HG03066 (cell line): Measurements from ENCODE around the gene ORM2.

Experiments
- ATAC-seq: cut with Tn5 transposase; IDR thresholded peaks from one replicate; pipeline ENCODE4 v1.9.1; 2021; ENCODE audit warnings: low read depth; ENCODE audit not compliant: unreplicated experiment

ORM2 gene

DNA sequence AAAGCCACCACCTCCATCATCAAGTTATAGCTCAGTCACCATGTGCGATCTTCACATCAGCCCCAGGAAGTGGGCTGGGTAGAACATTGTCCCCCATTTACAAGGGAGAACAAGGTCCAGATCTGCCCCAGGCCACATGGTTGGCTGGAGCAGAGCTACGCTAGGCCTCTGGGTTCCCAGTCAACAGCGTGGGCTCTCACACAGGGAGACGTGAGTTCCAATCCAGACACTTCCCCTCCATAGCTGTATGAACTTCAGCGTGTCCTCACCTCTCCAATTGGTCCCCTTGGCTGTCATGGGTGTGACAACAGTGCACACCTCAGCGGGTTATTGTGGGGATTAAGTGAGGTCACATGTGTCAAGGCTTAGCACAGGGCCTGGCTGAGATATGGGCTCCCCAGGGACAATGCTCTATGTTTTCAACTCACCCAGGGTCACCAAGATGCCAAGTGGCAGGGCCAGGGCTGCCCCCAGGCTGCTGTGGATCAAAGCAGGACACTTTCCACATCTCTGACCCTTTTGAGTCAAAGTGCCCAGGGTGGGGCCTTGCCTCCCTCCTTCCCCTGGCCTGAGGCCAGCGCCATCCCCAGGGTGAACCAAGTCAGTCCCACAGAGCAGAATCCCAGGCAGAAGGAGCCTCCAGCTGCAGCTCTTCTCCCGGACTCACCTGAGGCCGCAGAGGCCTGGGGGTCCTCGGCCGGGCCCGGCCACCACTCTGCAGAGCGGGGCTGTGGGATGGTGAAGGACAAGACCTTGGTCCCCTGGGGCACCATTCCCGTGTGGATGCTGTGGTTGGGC, 38.3 kb downstream of the ORM2 start:
- ATAC-seq, result no peak

DNA sequence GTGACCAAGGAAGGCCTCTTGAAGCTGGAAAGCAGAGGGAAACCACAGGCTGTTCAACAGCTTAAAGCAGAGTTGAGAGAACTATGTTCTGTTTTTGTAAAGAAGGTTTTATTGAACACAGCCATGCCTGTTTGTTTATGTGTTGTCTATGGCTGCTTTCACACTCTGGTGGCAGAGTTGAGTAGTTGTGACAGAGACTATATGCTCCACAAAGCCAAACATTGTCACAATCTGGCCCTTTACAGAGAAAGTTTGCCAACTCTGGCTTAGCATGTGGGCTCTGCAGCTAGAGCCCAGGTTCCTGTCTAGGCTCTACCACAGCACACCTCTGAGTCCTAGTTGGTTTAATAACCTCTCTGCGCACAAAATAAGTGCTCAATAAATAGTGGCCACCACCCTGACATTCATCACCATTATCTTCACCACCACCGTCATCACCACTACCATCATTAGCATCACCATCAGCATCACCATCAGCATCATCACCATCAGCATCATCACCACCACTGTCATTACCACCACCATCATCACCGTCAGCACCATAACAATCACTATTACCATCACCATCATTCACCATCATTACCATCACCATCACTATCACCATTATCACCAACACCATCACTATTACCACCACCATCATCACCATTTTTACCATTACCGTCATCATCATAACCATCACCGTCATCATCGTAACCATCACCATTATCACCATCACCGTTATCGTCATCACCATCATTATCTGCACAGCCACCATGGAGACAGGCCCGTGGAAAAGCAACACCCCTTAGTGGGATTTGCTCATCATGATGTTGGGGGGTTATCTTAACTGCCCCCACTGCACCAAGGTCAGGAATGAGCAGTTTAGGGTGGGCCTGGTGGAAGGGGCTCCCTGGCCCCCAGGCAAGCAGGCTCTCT, 39.8 kb downstream of the ORM2 start:
- no peak for ATAC-seq

DNA sequence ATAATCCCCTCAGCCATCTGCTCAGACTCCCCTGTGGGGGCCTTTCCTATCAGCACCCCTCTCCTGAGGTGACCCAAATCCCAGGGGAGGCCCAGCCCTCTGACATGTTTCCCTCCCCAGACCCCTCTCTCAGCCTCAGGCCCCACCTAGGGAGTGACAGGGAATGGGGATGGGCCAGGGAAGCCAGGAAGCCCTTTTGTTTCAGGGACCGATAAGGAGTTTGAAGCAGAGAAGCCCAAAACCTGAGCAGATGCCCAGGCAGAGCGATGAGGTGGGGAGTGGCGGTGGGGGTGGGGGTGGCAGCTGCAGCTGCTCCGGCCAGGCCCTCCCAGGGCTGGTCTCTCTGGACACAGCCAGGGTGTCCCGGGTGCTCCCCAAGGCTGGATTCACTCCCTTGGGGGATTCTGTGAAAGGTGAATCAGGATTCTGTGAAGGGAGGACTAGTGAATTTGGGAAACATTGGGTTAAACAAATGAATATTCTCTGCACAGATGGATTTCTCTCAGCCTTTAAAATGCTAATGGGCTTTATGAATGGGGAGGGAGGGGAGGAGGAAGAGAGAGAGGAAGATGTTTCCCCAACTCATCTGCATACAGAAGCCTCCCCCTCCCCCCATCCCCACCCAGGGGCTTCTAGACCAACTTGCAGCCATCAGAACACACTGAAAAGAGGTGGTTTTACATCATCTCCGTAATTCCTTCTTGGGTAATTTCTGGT, 40.7 kb downstream of the ORM2 start:
- ATAC-seq, result no peak

DNA sequence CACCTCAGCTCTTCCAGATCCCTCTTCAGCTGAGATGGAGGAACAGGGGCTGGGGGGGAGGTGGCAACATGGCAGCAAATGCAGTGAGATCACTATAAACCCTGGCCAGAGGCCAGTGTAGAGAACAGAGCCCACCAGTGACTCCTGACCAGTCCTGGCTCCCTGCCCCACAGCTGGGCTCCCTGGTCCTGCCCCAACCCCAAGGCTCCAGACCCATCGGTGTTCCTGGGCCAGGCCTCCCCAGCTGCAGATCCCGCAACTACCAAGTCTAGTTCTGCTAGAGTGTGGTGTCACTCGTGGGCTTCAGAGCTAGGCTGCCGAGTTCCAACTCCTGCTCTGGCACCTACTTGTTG, 41.3 kb downstream of the ORM2 start:
- ATAC-seq, result no peak

DNA sequence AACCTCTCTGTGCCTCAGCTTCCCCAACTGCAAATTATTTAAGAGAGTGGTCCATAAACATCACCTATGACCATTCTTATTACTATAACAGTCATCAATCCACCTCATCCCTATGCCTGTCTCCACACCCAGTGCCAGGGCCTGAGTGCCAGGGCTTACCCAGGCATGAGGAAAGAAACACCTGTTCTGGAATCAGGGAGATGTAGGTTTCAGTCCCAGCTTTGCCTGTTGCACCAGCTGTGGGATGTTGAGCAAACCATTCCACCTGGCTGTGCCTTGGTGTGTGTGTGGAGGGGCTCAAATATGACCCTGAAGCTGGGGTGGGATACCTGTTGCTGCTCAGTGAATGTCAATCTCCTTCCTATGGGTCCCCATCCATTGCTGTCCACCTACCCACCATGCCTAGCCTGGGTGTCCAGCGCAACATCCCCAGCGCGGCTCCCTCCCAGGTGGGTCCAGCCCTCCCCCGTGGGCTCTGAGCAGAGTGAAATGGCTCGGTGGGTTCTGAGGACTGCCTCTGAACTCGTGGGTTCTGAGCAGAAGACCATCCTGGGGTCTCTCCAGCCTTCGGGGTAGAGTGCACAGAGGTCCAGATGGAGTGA, 41.8 kb downstream of the ORM2 start:
- ATAC-seq, result no peak

DNA sequence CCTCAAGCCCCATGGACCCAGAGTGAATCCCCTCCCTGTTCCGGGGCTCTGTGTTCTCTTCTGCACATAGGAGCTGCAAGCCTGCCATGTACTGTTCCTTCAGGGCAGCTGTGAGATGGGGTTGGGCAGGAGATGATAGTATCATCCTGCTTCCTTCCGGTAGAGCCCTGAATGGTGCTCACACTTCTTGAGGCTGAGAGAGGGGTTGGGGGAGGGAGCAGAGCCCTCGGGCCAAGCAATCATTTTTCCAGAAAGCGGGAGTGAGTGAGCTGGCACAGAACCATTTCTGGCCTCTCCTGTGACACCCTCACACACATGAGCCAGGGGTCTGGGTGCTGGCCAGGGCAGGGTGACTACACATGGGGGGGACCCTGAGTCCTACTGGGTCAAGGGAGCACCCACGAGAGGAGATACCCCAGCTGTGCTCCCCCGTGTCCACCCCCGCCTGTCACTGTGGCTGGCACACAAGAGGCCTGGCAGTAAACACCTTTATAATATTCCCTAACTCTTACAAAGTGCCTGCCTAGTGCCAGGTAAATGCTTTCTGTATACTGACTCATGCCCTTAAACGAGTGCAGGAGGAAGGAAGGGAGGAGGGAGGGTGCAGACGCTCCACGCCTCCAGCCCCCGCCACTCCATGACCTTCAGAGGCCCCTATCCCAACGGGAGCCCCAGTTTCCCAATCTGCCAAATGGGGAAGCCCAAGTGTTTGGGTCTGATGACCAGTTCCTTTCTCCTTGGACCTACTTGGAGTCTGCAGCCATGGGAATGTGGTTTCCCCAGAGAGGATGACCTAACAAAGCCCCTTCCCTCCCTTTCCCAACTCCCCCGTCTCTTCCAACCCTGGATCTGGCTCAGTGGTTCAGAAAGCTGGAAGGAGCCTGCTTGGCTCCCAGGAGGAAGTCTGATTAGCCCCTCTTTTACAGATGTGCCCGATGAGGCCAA, 42.6 kb downstream of the ORM2 start:
- peak; percentile 35 for ATAC-seq

DNA sequence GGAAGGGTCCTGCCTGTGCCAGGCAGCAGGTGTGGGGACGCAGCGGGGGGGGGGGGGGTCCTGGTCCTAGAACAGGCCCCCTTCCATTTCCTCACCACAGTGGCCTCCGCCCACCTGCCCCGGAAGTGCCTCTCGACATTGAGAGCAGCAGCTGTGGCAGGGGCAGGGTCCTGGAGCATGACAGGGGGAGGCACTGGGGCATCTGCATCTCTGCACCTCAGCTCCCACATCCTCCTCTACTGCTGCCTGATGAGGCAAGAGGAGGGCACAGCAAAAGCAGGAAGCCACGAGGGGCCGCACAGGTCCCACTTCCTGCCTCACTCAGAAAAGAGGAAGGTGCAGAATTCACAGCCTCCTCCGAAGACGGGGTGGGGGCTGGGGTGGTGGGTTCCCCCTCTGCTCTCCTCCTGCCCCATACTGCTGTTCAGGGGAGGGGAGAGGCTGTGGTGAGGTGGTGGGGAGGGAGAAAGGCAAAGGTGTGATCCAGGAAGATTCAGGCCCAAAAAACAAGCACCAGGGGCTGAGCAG, 43.3 kb downstream of the ORM2 start:
- ATAC-seq, result peak; percentile 91

DNA sequence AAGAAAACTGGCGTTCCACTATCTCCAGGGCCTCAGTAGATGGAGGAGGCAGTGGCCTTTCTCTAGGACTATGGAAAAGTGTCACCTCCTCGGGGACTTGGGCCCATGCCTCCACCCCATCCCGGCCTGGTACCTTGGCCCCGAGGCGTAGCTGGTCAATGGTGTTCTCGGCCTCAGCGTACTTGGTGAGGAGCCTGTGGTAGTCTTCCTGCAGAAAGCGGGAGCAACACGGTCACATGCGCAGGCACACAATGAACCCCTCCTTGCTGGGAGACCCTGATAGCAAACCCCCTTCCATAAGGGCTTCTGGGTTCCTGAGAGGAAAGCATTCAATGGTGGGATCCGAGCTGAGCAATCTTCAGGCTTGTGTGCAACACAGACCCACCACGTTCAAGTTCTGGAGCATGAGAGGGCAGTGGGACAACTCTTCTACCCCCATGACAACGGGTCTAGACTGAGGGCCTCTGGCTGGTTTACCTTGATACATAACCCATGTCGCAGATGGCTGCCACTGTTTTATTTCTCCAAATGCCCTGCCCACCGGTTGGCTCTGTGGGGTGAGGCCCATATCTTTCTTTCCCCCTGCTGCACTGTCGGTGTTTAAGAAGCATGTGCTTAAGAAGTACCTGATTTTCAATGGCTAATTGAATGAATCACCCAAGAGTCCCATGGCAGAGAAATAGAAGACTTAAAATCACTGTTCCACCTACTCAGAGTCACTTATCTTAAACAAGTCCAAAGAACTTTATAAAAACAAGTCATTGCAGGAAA, 44.5 kb downstream of the ORM2 start:
- ATAC-seq, result no peak

DNA sequence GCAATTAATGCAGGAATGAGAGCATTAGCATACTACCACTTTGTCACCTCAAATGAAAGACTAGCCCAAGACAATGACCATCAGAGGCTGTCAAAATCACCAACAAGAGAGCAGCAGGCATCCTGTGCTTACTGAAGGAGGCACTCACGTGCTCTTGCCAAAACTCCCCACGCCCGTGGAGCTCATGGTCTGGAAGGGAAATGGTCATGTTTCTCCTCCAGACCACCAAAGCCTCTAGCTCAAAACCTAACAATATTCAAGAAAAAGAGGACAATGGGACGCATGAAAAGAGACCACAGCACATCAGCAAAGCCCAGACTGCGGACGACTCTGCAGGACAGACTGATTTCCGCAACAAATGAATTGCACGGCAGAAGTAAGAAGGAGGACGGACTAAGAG, 45.3 kb downstream of the ORM2 start:
- no peak for ATAC-seq

DNA sequence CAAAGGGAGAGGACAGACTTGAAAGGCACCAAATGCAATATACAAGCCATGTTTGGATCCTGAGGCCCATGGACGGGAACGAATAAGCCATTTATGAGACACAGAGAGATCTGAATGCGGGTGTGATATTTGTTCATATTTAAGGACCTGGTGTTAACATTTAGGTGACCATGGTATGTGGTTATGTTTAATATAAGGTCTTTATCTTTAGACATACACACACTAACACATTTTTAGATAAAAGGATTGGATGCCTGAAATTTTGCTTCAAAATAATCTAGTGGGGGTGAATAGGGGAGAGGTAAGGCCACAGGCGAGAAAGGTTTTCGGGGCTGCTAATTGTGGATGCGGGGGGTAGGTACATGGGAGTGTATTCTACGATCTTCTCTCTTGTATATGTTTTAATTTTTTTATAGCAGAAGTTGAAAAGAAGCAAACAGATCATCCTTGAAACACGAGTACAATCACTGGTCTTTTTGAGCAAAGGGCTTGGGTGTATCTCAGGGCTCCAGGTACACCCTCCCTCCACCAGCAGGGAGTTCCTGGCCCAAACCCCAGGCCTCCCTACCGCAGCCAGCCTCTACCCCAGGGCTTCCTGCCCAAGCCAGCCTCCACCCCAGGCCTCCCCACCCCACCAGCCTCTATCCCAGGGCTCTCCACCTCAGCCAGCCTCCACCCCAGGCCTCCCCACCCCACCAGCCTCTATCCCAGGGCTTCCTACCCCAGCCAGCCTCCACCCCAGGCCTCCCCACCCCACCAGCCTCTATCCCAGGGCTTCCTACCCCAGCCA, 45.9 kb downstream of the ORM2 start:
- no peak for ATAC-seq

DNA sequence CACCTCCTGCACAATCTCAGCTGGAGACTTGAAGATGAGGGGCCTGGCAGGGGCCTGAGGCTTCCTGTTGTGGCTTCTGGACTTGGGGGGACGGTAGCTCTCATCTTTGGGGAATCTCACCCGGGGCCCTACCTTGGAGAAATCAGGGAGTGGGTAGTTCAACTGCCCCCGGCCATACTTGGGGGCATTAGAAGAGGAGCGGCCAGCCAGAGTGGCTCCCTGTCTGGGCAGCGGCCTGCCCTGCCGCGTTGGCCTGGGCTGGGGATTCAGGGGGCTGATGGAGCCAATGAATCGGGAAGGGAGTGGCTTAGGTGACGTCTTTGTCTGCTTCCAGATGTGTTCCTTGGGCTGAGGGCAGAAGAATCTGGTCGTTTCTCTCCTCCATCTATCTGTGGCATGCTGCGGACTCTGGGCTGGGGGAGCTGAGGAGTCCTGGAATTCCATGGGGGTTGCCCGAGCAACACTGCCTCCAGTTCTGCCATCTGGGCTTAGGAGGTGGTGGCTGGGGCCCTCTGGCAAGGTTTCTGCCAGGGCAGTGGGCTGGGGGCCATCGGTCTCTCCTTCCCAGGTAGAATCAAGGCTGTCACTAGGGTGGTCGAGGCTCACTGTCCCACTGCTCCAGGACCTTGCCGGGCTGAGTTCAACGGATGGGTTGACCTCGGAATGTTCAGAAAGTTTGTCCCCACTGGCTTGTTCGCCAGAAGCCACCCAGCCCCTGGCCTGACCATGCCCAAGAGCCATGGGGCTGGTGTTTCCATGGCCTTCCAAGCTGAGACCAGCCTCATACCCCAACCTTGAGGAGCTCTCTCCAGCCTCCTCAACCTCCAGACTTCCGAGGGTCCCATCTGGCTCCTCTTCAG, 47.1 kb downstream of the ORM2 start:
- ATAC-seq, result no peak

DNA sequence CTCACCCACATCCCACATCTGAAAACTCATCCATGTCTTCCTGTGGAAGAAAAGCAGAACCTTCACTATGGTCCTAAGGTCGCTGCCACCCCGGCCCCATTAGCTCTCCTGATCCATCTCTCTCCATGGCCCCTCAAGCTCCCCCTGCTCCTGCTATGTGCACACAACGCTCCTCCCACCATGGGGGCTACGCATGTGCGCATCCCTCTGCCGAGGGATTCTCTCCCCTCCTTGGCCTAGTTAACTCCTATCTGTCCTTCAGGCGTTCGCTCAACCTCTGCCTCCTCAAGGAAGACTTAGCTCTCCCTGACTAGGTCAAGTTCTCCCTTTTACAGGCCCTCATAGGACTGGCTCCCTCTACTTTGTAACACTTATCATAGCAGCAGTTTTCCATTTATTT, 48.3 kb downstream of the ORM2 start:
- no peak for ATAC-seq

DNA sequence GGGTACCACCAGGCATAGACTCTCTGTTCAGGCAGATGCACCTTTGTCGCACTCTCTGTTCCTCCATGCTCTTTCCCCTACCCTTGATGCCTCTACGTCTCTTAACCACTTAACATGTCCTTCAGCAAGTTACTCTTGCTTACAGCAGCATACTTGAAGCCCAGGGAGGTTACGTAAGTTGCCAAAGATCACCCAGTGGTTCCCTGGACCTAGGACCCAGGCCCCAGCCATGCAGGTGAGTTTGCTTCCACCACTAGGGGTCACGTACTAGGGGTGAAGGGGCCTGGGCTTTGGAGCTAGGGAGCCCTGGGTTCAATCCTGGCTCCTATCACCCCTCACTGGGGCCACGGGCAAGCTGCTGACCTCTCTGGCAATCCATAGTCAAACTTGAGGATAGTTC, 49.2 kb downstream of the ORM2 start:
- no peak for ATAC-seq
